Right renal pelvis (tissue), 4 donors: ENCODE measurements around the gene WDR19. TPM values are rescaled to one million over a fixed set of nuclear protein-coding genes. Genes with fewer than 3 reads are reported as not detected.
"Not testable (repeated sequence)": the region's sequence is repeated elsewhere in the genome, so short reads cannot be mapped to it uniquely, and the experiment has no call there.

ENCODE experiments used
- DNase-seq, 4 donors: peaks; one replicate each; pipeline ENCODE4 v3.0.0-alpha.2; 2013; ENCODE audit warnings: low read depth in 4 of 4, low spot score in 3 of 4, missing footprints in 1 of 4
- polyA plus RNA-seq, 4 donors: library from polyadenylated mRNA; unstranded; fragments of 120-200 nt; gene quantifications; one replicate each; pipeline ENCODE4 v1.2.1, GENCODE V29; 2013; ENCODE audit not compliant: insufficient read length in 4 of 4

Gene WDR19
- polyA plus RNA-seq, 4 donors, result 73.5 to 89.4 (median 79.8) TPM

GRCh38 chr4:39232100-39232499, 49.8 kb downstream of the WDR19 start:
- no peak for DNase-seq

- no peak for DNase-seq
These were observed 50.8 kb downstream of the WDR19 start for GRCh38 chr4:39233114-39233513.

GRCh38 chr4:39233783-39234182, 51.5 kb downstream of the WDR19 start:
- no peak for DNase-seq

- no peak for DNase-seq
These were observed 52.7 kb downstream of the WDR19 start for GRCh38 chr4:39235021-39235420.

GRCh38 chr4:39235696-39236095, 53.4 kb downstream of the WDR19 start:
- no peak for DNase-seq

- no peak for DNase-seq
These were observed 54.9 kb downstream of the WDR19 start for GRCh38 chr4:39237179-39237578.

GRCh38 chr4:39243462-39243861, 61.1 kb downstream of the WDR19 start:
- no peak for DNase-seq

- no peak for DNase-seq
These were observed 72.9 kb downstream of the WDR19 start for GRCh38 chr4:39255266-39255665.

- DNase-seq, result no peak
These were observed 73.5 kb downstream of the WDR19 start for GRCh38 chr4:39255871-39256270.

- DNase-seq, result no peak
These were observed 74.1 kb downstream of the WDR19 start for GRCh38 chr4:39256436-39256835.

- no peak for DNase-seq
These were observed 77.4 kb downstream of the WDR19 start for GRCh38 chr4:39259571-39260330.

- DNase-seq, result no peak
These were observed 81.6 kb downstream of the WDR19 start for GRCh38 chr4:39263895-39264294.

GRCh38 chr4:39274503-39274902, 92.2 kb downstream of the WDR19 start:
- no peak for DNase-seq

GRCh38 chr4:39277661-39278060, 95.3 kb downstream of the WDR19 start:
- not testable (repeated sequence) for DNase-seq

- DNase-seq, result no peak
These were observed 96.1 kb downstream of the WDR19 start for GRCh38 chr4:39278476-39278875.

- no peak for DNase-seq
These were observed 97.1 kb downstream of the WDR19 start for GRCh38 chr4:39279416-39279815.

- DNase-seq, result no peak
These were observed 98.4 kb downstream of the WDR19 start for GRCh38 chr4:39280770-39281169.

GRCh38 chr4:39285111-39285795, 102.9 kb downstream of the WDR19 start:
- DNase-seq, result no peak

GRCh38 chr4:39285853-39286252, 103.5 kb downstream of the WDR19 start:
- DNase-seq, result no peak

- DNase-seq, result no peak
These were observed 103.9 kb downstream of the WDR19 start for GRCh38 chr4:39286263-39286662.

- DNase-seq, result no peak
These were observed 104.9 kb downstream of the WDR19 start for GRCh38 chr4:39287223-39287622.

GRCh38 chr4:39291686-39292085, 109.4 kb downstream of the WDR19 start:
- no peak for DNase-seq
